NCI-H510A treated with DMSO at 0.1 percent for 48 hours (cell line): Measurements from ENCODE around the gene SPOUT1.

ENCODE experiments used
- DNase-seq: peaks from one replicate; lab custom pipeline; 2025; lab: John Stamatoyannopoulos, UW

Gene SPOUT1

DNA sequence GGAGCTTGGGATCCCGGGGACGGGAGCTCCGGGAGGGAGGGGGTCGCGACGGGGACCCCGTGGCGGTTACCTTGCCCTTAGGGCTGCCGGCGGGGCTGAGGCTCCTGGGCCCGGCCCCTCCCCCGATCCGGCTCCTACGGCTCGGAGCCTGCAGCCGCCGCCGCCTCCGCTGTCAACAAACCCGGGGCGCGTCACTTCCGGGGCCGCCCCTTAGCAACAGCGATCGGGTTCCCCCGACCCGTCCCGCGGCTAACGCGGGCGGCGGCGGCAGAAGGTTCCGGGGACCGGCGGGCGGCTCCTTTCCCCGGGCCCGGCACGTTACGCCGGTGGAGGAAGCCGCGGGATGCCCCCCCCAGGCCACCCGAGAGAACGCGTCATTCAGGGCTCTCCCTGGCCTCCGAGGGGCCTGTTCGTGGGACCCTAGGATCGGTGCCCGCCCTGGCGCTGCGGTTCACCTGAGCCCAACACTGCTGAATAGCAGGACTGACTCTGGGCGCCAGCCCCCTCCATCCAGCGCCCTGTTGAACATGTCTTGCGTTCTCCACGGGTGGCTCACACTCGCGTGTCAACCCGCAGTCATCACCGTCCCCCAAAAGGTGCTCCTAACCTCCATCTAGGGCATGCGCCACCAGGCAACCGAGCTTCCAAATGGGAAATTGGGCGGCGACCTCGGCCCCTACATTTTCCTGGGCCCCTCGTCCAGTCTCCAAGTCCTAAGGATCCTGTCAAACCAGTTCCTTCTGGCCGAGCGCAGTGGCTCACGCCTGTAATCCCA, 57.7 kb downstream of the SPOUT1 start, which contains the start of gene ZER1:
TSS of gene ZER1 (minus strand) at position 183 of the 775 bp plus-strand sequence. CDS start 16,362 bp downstream, outside the sequence.
- peak; percentile 85 for DNase-seq

DNA sequence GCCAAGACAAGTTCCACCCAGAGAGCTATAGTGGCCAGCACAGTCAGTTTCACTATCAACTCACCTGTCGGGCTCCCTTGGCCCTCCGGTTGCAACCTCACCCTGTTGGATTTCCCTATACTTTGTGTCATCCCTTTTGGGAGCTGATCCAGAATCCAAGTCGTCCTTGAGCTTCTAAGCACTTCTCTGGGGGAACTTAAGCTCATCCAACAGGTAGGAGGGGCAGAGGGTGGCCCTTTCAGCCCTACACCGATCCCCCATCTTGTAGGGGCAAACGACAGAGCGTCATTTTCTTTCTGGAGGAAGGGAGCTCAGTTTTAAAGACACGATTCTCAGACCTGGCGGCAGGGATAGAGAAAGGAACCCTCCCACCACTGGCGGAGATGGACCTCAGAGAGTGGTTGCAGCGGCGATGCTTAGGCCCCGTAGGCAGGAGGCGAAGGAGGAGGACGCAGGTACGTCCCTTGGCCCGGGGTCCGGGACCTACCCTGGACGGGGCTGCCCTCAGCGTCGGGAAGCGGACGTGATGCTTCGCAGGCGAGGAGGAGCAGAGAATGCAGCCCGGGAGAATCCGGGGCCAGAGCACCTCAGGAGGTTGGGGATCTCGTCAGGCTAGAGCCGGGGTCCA, 58.4 kb downstream of the SPOUT1 start:
- DNase-seq = no peak

- no peak for DNase-seq
Measured at GRCh38 chr9:128770286-128771030, 59.1 kb downstream of the SPOUT1 start.
